ENCODE measurements around the gene GRSF1.
"Not testable (repeated sequence)": the region's sequence is repeated elsewhere in the genome, so short reads cannot be mapped to it uniquely, and the experiment has no call there.

GRSF1 gene

DNA sequence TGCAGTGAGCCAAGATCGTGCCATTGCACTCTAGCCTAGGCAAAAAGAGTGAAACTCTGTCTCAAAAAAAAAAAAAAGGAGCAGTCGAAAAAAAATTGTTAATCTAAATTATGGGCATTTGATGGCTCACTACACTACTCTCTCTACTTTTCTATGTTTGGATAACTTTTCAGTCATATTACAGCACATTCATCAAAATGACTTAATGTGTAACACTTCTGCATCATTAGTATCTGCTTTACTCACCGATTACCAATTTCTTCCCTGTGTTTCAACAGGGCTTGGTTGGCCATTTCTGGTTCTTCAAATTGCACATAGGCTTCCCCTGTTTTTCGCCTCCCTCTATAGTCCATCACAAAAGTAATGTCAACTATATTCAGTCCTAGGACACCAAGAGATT lies 8.4 kb downstream of the GRSF1 start:
- DNase-seq = no peak

- DNase-seq = no peak
These were observed 9.6 kb downstream of the GRSF1 start for GRCh38 chr4:70830054-70830453.

- DNase-seq = no peak
These were observed 10.2 kb downstream of the GRSF1 start for GRCh38 chr4:70829492-70829891.

DNA sequence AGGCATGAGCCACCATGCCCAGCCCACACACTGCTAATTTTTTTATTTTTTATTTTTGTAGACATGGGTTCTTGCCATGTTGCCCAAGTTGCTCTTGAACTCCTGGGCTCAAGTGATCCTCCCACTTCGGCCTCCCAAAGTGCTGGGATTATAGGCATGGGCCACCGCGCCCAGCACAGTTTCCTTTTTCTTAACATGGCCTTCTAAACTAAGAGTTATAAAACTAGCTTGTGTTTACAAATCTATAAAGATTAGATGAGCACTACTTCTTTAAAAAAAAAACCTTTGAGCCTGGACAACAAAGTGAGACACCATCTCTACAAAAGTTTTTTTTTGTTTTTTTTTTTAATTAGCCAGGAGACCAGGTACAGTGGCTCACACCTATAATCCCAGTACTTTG lies 10.7 kb downstream of the GRSF1 start:
- no peak for DNase-seq

GRCh38 chr4:70818921-70819320 lies 20.8 kb downstream of the GRSF1 start:
- no peak for DNase-seq

- DNase-seq = peak; percentile 31
These were observed 21.4 kb downstream of the GRSF1 start for GRCh38 chr4:70818173-70818855.

- no peak for DNase-seq
These were observed 22.8 kb downstream of the GRSF1 start for GRCh38 chr4:70816894-70817293.

DNA sequence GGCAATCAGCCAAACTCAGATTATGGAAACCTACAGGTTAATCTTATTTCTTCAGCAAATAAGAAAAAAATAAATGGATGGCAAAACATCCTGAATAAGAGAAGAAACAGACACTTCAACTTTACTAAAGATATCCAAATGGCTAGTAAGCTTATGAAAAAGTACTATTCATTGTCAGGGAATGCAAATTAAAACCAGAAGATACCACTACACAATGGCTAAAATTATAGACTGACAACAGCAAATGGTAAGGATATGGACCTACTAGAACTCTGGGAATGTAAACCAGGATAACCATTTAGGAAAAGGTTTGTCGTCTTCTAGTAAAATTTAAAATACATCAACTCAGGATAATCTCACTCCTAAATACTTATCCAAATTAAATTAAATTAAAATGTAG lies 24.3 kb downstream of the GRSF1 start:
- no peak for DNase-seq

- peak; percentile 25 for DNase-seq
These were observed 31.5 kb downstream of the GRSF1 start for GRCh38 chr4:70808151-70808550.

DNA sequence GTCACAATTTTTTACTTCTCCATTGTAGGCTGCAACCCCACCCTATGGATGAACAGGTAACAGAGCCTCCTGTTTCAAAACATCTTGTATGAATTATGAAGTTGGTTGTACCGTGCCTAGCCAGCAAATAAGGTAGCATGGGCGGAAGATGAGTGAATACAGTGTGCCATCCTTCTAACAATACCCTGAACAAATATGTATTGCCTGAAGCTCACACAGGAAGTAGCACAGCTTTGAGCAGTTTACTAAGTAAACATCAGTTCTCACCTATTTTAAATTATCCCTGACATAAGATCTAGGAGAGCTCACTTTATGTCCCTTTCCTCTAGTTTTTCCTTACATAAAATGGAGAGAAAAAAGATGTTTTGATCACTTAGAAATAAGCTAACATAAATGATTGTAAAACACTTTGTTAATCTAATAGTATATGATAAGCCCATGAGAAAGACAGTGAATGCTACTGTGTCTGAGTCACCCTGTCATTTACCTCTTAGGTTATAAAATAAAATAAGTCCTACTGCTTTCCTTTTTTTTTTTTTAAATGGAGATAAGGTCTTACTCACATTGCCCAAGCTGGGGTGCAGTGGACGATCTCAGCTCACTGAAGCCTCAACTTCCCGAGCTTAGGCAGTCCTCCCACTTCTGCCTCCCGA lies 36.6 kb downstream of the GRSF1 start:
- no peak for DNase-seq

DNA sequence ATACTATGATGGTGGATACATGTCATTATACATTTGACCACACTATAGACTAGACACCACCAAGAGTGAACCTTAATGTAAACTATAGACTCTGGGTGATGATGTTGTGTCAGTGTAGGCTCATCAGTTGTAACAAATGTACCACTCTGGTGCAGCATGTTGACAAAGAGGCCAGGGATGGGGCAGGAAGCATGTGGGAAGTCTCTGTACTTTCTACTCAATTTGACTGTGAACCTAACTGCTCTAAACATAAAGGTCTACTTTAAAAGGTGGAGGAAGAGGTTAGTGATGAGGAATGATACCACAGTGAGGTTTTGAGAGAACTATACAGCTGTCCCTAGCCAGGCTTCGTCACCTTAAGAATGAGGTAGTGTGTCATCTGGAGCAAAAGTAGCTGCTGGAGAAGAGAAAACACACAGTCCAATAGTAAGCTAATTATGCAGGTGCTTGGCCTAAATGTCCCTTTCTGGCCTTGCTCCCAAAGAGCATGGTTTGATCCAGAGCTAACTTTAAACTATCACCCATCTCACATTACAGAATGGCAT lies 38.4 kb downstream of the GRSF1 start:
- no peak for DNase-seq

DNA sequence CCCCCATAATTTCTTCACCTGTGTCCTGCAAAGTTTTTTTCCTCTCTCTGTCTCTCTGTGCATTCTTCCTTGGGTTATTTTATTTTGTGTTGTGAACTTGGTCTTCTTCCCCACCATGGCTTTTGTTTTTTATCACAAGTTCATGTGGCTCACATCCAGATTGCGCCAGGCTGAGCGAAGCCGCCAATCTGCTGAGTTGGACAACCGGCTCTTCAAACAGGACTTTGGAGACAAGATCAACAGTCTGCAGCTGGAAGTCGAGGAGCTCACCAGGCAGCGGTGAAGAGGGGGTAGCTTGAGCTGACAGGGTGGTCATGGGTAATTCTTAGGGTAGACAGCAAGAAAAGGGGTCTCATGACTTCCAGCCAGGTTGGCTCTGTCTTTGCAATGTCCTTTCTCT lies 46.1 kb downstream of the GRSF1 start:
- DNase-seq = no peak

DNA sequence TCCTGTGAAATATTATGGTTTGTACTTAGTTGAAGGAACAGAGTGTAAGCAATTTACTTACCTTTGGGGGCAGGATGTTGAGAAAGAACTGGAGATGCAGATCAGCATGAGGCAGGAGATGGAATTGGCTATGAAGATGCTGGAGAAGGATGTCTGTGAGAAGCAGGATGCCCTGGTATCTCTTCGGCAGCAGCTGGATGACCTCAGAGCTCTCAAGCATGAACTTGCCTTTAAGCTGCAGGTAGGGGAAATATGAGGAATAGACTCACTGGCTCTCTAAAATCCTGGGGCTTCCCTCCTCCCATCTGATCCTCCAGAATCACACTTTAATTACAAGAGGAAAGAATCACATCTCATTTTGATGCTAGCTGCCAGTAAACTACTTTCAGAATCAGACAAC lies 51.0 kb downstream of the GRSF1 start:
- no peak for DNase-seq

DNA sequence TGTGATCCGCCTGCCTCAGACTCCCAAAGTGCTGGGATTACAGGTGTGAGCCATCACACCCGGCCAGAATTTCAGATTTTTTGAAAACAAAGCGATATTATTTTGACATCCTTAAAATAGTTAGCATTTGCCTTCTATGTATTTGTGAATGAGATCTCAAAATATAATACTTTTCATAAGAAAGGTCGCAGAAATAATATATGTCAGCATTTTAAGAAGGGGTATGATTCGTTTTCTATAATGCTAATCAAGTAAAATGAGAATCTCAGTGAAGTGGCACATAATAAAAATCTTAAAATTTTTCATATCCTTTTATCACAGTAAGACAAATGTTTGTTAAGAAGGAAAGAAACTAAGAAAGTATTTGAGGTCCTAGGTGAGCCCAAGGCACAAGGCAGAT lies 52.2 kb downstream of the GRSF1 start:
- no peak for DNase-seq

DNA sequence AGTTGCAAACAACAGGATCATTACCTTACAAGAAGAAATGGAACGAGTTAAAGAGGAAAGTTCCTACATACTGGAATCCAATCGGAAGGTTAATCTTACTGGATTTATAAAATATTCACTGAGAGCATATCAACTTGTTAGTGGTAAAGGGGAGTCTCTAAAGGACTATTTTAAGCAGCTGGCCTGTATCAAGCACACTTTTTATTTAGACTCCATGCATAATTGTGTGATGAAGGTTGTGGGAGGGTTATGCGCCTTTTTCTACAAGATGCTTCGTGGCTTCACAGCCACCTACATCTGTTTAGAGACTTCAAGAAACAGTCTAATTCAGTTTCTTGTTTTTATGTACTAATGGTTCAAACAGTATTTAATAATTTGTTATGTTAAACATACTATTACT lies 56.6 kb downstream of the GRSF1 start:
- DNase-seq = no peak

DNA sequence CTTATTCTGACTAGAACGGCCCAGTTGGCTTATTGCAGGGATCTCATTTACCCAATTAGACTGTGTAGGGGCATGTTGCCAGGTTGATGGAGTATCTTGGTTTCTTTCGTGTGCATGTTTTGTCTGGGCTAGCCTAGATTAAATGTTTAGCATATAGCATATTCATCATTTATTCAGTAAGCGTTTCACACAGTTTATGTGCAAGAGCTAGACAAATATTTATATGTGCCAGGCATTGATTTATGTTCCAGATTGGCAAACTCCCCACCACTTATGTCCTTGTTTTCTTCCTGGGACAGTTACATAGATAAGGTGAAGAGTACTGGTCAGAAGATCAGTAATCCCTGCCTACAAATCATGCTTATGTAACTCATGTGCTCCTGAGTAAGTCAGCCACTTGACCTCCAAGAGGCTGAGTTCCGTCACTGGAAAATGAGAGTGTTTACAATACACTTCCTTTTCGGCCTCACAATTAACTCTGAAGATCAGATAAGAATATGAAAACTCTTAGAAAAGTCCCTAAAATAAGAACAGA lies 60.7 kb downstream of the GRSF1 start:
- DNase-seq = no peak

GRCh38 chr4:70772929-70773555 lies 66.6 kb downstream of the GRSF1 start:
- DNase-seq = no peak

GRCh38 chr4:70769396-70769795 lies 70.3 kb downstream of the GRSF1 start:
- not testable (repeated sequence) for DNase-seq

DNA sequence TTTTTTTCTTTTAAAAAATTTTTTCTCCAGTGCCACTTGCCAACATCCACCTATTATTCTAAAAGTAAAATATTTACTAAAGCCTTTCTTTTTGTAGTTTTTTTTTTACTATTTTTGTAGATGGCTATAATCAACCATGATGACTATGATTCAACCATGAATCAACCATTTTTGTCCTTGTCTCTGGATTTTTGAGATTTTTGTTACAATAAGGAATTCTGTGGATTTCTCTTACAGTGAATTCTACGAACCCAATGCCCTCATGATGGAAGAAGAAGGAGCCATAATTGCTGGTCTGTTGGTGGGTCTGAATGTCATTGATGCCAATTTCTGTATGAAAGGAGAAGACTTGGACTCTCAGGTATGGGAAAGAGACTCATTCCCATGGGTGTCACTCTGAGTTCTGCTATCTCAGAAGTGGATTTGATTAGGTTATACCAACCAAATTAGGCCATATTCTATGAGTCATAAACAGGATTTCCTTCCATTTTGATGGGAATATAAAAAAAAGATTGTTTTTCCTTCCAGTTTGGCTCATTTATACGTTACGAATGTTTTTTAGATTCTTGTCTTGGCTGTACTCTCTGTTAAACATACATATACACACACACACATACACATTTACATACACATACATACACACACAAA lies 71.3 kb downstream of the GRSF1 start:
- DNase-seq = no peak

Measured in GF-D8 (cell line).